Small intestine (tissue), 7 donors: ENCODE results near the gene TMEM63A. TPM values are rescaled to one million over a fixed set of nuclear protein-coding genes. Genes with fewer than 3 reads are reported as not detected.
A peak's percentile ranks its signal among the peaks of the same experiment; 100 is the strongest.

Experiments
- DNase-seq, 2 donors: peaks; one replicate each; pipeline versions ENCODE4 v3.0.0 to v3.0.0-alpha.2; 2013
- FAIRE-seq: peaks from 2 replicates; lab custom pipeline; 2012; peaks lifted over from hg19 to GRCh38; lab: Jason Lieb, UNC
- H3K27ac ChIP-seq, 3 donors: one replicate each; pipeline ENCODE4 v1.5.1; 2013; ENCODE audit warnings: low read length in 2 of 3, mild to moderate bottlenecking in 2 of 3, control low read depth in 1 of 3, inconsistent platforms in 1 of 3, low read depth in 1 of 3, moderate library complexity in 1 of 3
- H3K27me3 ChIP-seq, 3 donors: one replicate each; pipeline ENCODE4 v1.6.1; 2013; ENCODE audit warnings: low read length in 3 of 3, inconsistent platforms in 1 of 3; ENCODE audit not compliant: control insufficient read depth in 3 of 3, insufficient read depth in 3 of 3
- H3K36me3 ChIP-seq, 3 donors: one replicate each; pipeline ENCODE4 v1.6.1; 2013; ENCODE audit warnings: low read length in 3 of 3, inconsistent platforms in 1 of 3, low read depth in 1 of 3, mild to moderate bottlenecking in 1 of 3, moderate library complexity in 1 of 3; ENCODE audit not compliant: control insufficient read depth in 3 of 3, insufficient read depth in 2 of 3
- H3K4me1 ChIP-seq, 3 donors: one replicate each; pipeline ENCODE4 v1.6.1; 2013; ENCODE audit warnings: low read length in 2 of 3, inconsistent platforms in 1 of 3, low read depth in 1 of 3, mild to moderate bottlenecking in 1 of 3, moderate library complexity in 1 of 3; ENCODE audit not compliant: control insufficient read depth in 3 of 3, insufficient read depth in 2 of 3
- H3K4me3 ChIP-seq, 3 donors: one replicate each; pipeline ENCODE4 v1.5.1; 2013; ENCODE audit warnings: low read length in 3 of 3, control low read depth in 1 of 3, inconsistent platforms in 1 of 3, low read depth in 1 of 3, mild to moderate bottlenecking in 1 of 3, moderate library complexity in 1 of 3
- H3K9me3 ChIP-seq, 2 donors: one replicate each; pipeline ENCODE4 v1.6.1; 2013; ENCODE audit warnings: low read depth in 1 of 2, low read length in 1 of 2; ENCODE audit not compliant: control insufficient read depth in 2 of 2, insufficient read depth in 1 of 2
- WGBS, 3 donors: extraction: QIAGEN DNeasy Blood & Tissue Kit; methylation state at CpG; one replicate each; pipeline ENCODE4 v1.1.7; 2013; 5-methylcytosine and 5-hydroxymethylcytosine counted together
- polyA plus RNA-seq, 4 donors: library from polyadenylated mRNA; stranded (reverse) in 3 of 4; unstranded in 1 of 4; fragments of 200-250 nt in 3 of 4; fragments of 120-200 nt in 1 of 4; gene quantifications; one replicate each; pipeline versions ENCODE4 v1.2.1 to v1.2.3, GENCODE V29; 2013
- donor health status: healthy with polysubstance abuse.
- donor health status: control.
- donor health status: control.
- donor health status: Bipolar disorder and iron deficiency.
- donor health status: healthy.

TMEM63A gene
- polyA plus RNA-seq, 4 donors, result 5.1 to 99.2 (median 35.0) TPM

- DNase-seq (peak; percentile 18 to 36), FAIRE-seq (no peak)
- 47 to 67% (median 50%) methylated on average over 3 to 4 of the region's 4 CpGs for WGBS, 3 donors
- H3K27me3 ChIP-seq, result no peaks in the 10 kb centered on the region
- no peak overlapping the region for H3K4me3 ChIP-seq
- H3K36me3 ChIP-seq, result peaks cover 0 to 67% (median 0%) of the 10 kb centered on the region in 3 donors
- peak overlapping the region in 2 of 3 donors; percentile 90 to 99 for H3K27ac ChIP-seq
- no peaks in the 10 kb centered on the region for H3K9me3 ChIP-seq
- H3K4me1 ChIP-seq, result peaks cover 8 to 62% (median 31%) of the 10 kb centered on the region in 3 donors
Observed at GRCh38 chr1:225878282-225878681, 3.9 kb downstream of the TMEM63A start.

- Histone ChIP-seq H3K9me3 (no peaks in the 10 kb centered on the region), H3K27ac (peak overlapping the region in 2 of 3 donors; percentile 90 to 99), H3K27me3 (no peaks in the 10 kb centered on the region), H3K4me3 (no peak overlapping the region), H3K36me3 (peaks cover 0 to 74% (median 0%) of the 10 kb centered on the region in 3 donors), H3K4me1 (peaks cover 8 to 62% (median 31%) of the 10 kb centered on the region in 3 donors)
- FAIRE-seq (no peak), DNase-seq (peak; percentile 58 to 77)
- 15 to 41% (median 27%) methylated on average over 10 of the region's 10 CpGs for WGBS, 3 donors
Observed at GRCh38 chr1:225877580-225877979, 4.6 kb downstream of the TMEM63A start.

DNA sequence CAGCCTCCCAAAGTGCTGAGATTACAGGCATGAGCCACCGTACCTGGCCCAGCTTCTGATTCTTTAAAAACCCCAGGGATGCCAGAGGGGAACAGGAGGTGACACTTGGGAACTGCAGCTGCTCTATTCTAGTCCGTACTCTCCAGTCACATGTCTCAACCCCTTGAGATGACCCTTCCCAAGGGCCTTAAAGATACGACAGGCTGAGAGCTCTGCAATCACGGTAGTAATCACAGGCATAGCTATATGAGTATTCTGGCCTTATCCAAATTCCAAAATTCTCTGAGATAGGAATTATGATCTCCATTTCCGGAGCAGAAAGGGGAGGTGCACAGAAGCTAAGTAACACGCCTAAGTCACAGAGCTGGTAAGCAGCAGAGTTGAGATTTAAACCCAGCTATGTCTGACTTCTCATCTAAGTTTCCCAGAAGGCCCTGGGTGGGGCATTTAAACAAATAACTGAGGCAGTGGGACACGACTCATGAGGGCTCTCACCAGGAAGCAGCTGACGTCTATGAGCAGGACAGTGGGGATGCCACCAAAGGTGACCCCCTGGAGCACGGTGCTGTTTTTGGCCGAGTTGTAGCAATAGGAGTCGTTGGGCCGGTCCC is 5.2 kb downstream of the TMEM63A start:
- Histone ChIP-seq H3K27ac (peak overlapping the region in 2 of 3 donors; percentile 1 to 90), H3K36me3 (peaks cover 0 to 76% (median 2%) of the 10 kb centered on the region in 3 donors), H3K27me3 (no peaks in the 10 kb centered on the region), H3K4me1 (peaks cover 8 to 62% (median 31%) of the 10 kb centered on the region in 3 donors), H3K4me3 (no peak overlapping the region), H3K9me3 (no peaks in the 10 kb centered on the region)
- 26 to 60% (median 50%) methylated on average over 12 of the region's 12 CpGs for WGBS, 3 donors
- FAIRE-seq (no peak), DNase-seq (peak in 1 of 2 donors; percentile 17)

DNA sequence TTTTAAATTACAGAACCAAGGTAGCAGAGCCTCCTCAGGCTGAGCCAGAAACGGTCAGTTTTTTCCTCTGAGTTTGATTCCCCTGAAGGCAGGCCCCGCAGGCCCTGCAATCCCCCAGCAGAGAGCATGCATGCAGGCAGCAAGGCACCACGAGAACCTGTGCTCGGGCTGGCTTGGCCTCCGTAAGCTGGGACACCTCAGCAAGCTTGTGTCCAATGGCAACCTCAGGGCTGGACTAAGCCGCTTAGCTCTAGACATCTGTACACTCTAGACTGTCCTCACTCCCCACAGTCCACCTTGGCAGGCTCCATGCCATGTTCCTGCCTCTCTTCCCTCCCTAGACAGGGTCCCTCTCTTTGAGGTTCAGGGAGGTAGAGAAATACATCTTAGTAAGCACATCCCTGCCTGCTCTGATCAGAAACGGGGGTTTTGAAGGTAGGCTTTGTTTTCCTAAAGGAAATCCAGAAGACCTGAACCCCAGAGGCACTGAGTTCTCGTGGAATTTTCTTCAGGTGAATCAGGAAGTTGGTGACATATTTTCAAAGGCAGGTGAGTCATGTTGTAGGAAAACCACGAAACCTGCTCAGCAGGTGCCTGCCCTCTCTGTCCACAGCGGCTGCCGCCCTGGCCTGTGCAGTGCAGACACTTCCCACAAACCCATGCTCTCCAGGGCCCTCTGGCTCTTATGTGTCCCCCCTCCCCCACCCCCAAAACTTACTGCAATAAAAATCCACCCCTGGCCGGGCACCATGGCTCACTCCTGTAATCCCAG is 7.0 kb downstream of the TMEM63A start:
- Histone ChIP-seq H3K36me3 (peaks cover 2 to 90% (median 7%) of the 10 kb centered on the region in 3 donors), H3K27ac (peak overlapping the region; percentile 86 to 87 (median 87)), H3K4me1 (peaks cover 5 to 49% (median 27%) of the 10 kb centered on the region in 3 donors), H3K9me3 (no peaks in the 10 kb centered on the region), H3K27me3 (no peaks in the 10 kb centered on the region), H3K4me3 (no peak overlapping the region)
- DNase-seq (peak; percentile 84 to 89), FAIRE-seq (no peak)
- 45 to 68% (median 59%) methylated on average over 12 of the region's 12 CpGs for WGBS, 3 donors

- 88 to 94% (median 93%) methylated on average over 11 of the region's 11 CpGs for WGBS, 3 donors
- peaks cover 2 to 90% (median 7%) of the 10 kb centered on the region in 3 donors for H3K36me3 ChIP-seq
- no peaks in the 10 kb centered on the region for H3K27me3 ChIP-seq
- peaks cover 5 to 41% (median 23%) of the 10 kb centered on the region in 3 donors for H3K4me1 ChIP-seq
- DNase-seq (no peak), FAIRE-seq (no peak)
- H3K9me3 ChIP-seq, result no peaks in the 10 kb centered on the region
- H3K27ac ChIP-seq, result no peak overlapping the region
- no peak overlapping the region for H3K4me3 ChIP-seq
Observed at GRCh38 chr1:225874431-225874830, 7.7 kb downstream of the TMEM63A start.

DNA sequence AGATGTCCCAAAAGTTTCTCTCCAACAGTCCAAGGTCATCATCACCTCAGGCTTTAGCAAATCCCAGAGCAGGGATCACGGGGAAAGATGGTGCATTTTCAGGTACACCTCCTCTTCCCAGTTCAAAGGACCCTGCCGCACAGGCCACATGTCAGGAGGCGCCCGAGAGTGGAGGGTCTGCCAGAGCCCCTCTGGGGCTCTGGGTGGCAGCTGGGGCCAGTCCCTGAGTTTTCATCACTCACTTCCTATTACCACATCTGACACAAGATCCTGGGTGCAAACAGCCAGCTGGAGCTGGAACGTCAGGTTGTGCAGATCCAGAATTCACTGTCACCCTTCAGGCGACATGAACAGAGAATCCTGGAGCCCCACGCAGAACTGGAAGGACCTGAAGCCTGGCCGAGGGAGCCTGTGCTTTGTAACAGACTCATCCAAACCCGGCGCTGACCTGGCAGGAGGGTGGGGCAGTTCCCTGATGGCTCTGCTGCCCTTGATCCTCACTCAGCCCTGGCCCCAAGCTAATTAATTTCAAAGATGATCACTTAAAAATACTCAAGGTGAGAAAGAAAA is 8.8 kb downstream of the TMEM63A start:
- no peak overlapping the region for H3K4me3 ChIP-seq
- 84 to 89% (median 85%) methylated on average over 10 of the region's 10 CpGs for WGBS, 3 donors
- H3K27ac ChIP-seq, result no peak overlapping the region
- H3K4me1 ChIP-seq, result peaks cover 5 to 31% (median 13%) of the 10 kb centered on the region in 3 donors
- H3K9me3 ChIP-seq, result no peaks in the 10 kb centered on the region
- DNase-seq, result no peak
- H3K36me3 ChIP-seq, result peaks cover 2 to 90% (median 13%) of the 10 kb centered on the region in 3 donors
- FAIRE-seq, result no peak
- H3K27me3 ChIP-seq, result no peaks in the 10 kb centered on the region

DNA sequence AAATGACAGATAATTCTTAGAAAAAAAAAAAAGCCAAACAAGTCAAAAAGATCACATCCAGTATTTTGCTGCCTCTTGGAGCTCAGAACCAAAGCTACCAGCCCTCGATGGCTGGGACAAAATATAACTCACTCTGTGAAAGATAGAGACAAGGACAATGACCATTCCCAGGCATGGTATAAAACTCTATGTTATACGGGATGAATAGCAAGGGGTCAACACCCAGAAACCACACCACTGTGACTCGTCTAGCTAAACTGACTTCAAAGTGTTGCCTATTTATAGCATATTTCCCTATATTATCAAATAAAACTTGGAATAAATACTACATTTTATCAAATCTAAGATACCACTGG is 10.1 kb downstream of the TMEM63A start:
- no peak overlapping the region for H3K4me3 ChIP-seq
- no peaks in the 10 kb centered on the region for H3K27me3 ChIP-seq
- peaks cover 2 to 17% (median 7%) of the 10 kb centered on the region in 3 donors for H3K4me1 ChIP-seq
- WGBS, 3 donors, result 70 to 75% (median 72%) methylated on average over 3 of the region's 3 CpGs
- FAIRE-seq (no peak), DNase-seq (no peak)
- no peaks in the 10 kb centered on the region for H3K9me3 ChIP-seq
- H3K27ac ChIP-seq, result no peak overlapping the region
- H3K36me3 ChIP-seq, result peaks cover 5 to 83% (median 13%) of the 10 kb centered on the region in 3 donors

DNA sequence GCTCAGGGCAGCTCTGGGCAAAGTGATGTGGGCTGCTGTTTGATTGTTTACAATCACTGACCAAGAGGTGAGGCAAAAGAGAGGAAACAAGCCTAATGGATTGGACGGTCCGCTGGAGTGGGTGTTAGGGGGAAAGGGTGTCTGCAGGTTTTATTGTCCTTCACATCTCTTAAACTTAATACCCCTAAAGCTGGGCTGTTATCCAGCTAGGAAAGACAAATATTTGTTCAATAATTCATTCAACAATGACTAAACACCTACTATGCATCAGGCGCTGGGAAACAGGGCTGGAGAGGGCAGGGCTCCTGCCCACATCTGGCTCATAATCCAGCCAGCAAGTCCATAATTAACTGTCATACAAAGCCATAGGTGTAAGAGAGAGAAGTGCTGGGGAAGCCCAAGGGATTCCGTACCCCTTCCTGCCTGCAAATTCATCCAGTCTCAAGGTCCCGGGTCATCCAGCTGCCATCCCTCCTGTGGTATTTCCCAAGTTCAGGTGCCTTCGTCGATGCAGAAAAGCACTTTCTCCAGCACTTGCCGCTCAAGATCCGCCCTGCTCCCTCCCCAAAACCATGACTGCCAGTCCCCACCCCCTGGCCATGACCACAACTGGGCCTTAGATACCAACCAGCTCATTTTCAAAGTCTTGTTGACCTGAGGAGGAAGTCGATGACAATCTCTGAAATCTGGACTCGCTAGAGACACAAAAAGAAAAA is 10.7 kb downstream of the TMEM63A start:
- DNase-seq (no peak), FAIRE-seq (no peak)
- peaks cover 2 to 17% (median 7%) of the 10 kb centered on the region in 3 donors for H3K4me1 ChIP-seq
- 69 to 79% (median 73%) methylated on average over 11 of the region's 11 CpGs for WGBS, 3 donors
- no peaks in the 10 kb centered on the region for H3K27me3 ChIP-seq
- no peak overlapping the region for H3K4me3 ChIP-seq
- no peaks in the 10 kb centered on the region for H3K9me3 ChIP-seq
- H3K36me3 ChIP-seq, result peaks cover 5 to 83% (median 13%) of the 10 kb centered on the region in 3 donors
- no peak overlapping the region for H3K27ac ChIP-seq
